T47D (cell line): Measurements from ENCODE around the gene KRT15.

Source experiments
- DNase-seq, 2 experiments: peaks; one replicate each; pipeline versions ENCODE4 v3.0.0 to v3.0.0-alpha.2; 2011 to 2012; ENCODE audit warnings: low read depth in 1 of 2, low spot score in 1 of 2
- JUND ChIP-seq: IDR thresholded peaks from 2 replicates; pipeline ENCODE4 v1.6.1; 2012; ENCODE audit warnings: low read depth
- in situ Hi-C: cut with HindIII; loops from 2 replicates; pipeline ENCODE4 v1.10.0; 2016; ENCODE audit warnings: low sequenced_read_pairs, low pct_unique_long_range_greater_than_20kb

The KRT15 gene

DNA sequence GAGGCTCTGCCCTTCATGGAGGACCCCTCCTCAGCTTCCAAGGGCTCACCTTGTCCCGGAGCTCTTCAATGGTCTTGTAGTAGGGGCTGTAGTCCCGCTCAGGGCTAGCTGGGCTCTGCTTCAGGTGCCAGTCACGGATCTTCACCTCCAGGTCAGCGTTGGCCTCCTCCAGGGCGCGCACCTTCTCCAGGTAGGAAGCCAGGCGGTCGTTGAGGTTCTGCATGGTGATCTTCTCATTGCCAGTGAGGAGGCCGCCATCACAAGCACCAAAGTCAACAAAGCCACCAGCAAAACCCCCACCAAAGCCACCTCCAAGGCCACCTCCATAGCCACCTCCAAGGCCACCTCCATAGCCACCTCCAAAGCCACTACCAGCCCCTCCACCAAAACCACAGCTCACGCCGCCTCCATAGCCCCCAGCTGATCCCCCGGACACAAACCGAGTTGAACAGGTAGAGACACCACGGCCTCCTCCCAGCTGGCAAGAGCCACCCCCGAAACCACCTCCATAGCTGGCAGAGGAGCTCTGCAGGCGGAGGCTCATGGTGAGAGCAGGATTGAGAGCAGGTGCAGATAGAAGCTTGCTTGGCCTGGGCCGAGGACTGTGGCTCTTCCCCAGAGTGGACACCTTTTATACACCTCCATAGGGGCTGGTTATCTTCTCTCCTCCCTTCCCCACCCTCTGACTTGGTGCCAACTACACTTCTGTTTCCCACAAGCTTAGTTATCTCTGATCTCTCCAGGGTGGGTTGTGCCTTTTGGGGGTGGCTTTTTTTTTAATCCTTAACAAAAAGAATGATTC, 13.5 kb downstream of the KRT15 start, which contains the start of gene KRT13:
Gene KRT13, minus strand, starts transcription at position 606 of the 802 bp plus-strand sequence. Its CDS starts 62 bp downstream, at position 544.
- DNase-seq: no peak
- in situ Hi-C loops: no loop called here
- TF ChIP-seq JUND: no peak

GRCh38 chr17:41504246-41504977, 14.3 kb downstream of the KRT15 start:
- no peak for TF ChIP-seq JUND
- in situ Hi-C loops: no loop called here
- no peak for DNase-seq

DNA sequence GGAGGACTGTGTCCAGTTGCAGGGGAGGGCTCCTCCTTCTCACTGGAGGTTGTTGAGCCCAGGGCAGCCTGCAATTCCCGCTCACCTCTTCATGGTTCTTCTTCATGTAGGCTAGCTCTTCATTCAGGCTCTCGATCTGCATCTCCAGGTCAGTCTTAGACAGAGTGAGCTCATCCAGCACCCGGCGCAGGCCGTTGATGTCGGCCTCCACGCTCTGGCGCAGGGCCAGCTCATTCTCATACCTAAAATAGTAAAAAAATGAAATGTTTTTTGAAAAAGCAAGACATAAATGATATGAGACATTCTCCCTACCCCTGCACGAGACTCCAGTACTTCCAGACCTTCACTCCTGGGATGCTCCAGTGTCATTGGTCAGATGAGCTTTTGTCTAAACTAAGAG, 15.5 kb downstream of the KRT15 start:
- in situ Hi-C loops: no loop called here
- TF ChIP-seq JUND: no peak
- DNase-seq: no peak

DNA sequence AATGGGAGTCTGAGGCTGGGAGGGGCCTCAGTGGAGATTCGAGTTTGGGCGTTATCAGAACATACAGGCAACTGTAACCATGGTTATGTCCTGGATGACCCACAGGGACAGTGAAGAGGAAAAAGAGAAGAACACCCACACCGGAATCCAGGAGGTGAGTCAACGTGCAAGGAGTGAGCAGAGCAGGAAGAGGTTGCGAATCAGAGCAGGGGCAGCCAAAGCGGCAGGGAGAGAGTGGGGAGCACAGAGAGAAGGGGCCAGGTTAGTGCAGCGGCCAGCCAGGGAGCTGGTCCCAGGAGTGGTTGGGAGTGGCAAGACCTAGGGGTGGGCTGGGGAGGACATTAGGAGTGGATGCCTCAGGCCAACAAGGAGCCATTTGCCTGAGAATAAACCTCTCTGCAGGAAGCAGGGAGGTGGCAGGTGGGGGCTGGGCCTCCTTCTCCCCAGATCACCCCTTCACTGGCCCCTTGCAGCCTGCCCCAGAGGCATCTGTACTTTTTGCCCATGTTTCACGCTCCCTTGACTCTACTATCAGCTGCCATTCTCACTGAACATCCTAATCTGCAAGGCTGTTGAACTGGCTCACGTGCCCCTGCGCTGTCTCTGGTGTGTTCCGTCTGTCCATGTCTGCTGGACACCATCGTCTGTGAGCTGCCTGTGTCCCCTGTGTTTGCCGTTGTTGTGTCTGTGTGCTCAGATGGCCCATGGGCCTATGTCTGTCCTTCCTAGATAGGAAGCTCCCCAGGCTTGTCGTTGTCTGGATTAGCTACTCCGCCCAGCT, 18.4 kb downstream of the KRT15 start:
- in situ Hi-C loops: no loop called here
- no peak for DNase-seq

DNA sequence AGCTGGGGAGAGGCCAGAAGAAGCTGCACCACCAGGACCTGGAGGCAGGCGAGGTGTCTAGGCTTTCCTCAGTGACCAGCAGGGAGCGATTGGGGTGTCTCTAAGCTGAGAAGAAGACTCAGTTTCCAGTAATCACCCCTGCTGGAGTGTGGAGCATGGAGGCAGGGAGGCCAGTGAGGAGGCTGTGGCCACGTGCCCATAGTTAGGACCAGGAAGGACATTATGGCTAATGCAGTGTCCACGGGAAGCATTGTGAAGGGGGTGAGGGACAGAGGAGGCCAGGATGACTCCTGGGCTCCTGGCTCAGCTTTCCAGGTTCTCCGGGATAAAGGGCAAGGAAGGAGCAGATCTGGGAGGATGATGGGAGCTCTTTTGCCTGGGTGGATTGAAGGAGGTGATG, 19.0 kb downstream of the KRT15 start:
- in situ Hi-C loops: no loop called here
- TF ChIP-seq JUND: no peak
- no peak for DNase-seq

More for the DNA sequence above, 18.4 kb downstream of the KRT15 start:
- no peak for TF ChIP-seq JUND

- in situ Hi-C loops: no loop called here
- no peak for DNase-seq
- TF ChIP-seq JUND: no peak
Measured at GRCh38 chr17:41498276-41498675, 20.4 kb downstream of the KRT15 start.

DNA sequence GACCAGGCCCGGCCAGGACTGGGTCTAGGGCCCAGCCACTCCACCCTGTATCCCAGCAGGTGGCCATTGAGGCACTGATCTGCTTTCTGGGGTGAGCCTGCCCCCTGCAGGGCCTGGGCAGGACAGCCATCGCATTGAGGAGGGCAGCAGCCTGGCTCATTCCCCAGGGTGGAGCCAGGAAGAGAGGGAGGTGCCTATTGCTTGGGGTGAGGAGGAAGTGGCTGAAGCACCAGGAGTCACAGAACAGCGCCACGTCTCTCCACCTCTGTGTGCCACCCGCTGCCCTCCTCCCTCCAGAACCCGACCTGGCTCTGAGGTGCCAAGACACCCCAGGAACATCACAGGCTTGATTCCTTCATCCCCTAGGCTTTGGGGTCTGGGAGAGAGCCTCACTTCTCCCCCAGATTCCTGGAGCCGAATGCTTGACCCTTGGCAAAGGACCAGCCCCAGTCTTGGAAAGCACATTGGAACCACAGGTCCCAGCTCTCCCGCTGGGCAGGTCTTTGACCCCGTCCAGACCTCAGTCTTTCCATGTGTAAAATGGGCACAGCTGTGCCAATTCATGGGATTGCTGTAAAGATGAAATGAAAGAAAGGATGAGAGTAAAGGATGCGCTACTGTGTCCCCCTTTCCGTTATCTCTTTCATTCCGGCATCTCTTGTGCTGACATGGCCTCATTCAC, 21.7 kb downstream of the KRT15 start:
- in situ Hi-C loops: no loop called here
- peak; percentile 82 to 99 for DNase-seq
- no peak for TF ChIP-seq JUND

- TF ChIP-seq JUND: no peak
- in situ Hi-C loops: no loop called here
- no peak for DNase-seq
Measured at GRCh38 chr17:41494524-41494923, 24.2 kb downstream of the KRT15 start.

GRCh38 chr17:41492771-41493170, 25.9 kb downstream of the KRT15 start:
- DNase-seq: peak in 1 of 2 experiments; percentile 66
- in situ Hi-C loops: no loop called here
- no peak for TF ChIP-seq JUND

DNA sequence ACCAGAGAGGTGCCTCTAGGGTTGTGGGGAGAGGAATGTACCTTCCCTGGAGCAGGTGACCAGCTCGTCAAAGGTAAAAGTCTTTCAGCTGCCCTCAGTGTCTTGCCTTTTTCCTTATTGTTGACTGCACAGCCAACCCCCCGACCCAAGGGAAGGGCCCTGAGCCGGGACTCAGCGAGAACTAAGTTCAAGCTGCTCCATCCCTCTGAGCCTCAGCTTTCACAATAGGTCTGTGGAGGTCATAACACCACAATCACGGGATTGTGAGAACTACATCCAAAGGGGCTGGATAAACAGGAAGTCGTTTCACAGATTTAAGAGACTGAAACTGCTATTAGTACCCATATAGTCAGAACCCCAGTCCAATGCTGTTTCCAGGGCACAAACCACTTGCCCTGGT, 26.3 kb downstream of the KRT15 start:
- TF ChIP-seq JUND: no peak
- in situ Hi-C loops: no loop called here
- DNase-seq: no peak

DNA sequence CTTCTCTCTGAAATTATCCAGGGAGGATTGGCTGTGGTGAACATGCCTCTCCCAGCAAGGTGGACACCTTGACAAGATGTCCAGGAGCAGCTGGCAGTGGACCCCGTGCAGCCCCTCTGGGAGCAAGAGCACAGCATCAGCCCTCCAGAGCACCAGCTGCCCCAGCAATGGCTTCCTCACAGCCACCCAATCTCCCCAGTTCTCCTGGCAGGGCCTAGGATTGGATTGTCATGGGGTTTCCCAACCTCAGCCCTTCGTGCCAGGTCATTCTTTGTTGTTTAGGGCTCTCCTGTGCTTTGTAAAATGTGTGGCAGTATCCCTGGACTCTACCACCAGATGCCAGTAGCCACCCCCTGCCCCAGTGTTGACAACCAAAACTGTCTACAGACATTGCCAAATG, 27.2 kb downstream of the KRT15 start:
- DNase-seq: no peak
- in situ Hi-C loops: no loop called here
- TF ChIP-seq JUND: no peak
